Middle frontal gyrus (tissue), 1 donor: ENCODE data around the gene MICALL1.

Experiments
- DNase-seq: peaks from one replicate; pipeline ENCODE4 v3.0.0-alpha.2; 2015; ENCODE audit warnings: low spot score; ENCODE audit errors: extremely low spot score

Gene MICALL1

GRCh38 chr22:37982938-37983859 is 77.1 kb downstream of the MICALL1 start:
- DNase-seq: no peak

DNA sequence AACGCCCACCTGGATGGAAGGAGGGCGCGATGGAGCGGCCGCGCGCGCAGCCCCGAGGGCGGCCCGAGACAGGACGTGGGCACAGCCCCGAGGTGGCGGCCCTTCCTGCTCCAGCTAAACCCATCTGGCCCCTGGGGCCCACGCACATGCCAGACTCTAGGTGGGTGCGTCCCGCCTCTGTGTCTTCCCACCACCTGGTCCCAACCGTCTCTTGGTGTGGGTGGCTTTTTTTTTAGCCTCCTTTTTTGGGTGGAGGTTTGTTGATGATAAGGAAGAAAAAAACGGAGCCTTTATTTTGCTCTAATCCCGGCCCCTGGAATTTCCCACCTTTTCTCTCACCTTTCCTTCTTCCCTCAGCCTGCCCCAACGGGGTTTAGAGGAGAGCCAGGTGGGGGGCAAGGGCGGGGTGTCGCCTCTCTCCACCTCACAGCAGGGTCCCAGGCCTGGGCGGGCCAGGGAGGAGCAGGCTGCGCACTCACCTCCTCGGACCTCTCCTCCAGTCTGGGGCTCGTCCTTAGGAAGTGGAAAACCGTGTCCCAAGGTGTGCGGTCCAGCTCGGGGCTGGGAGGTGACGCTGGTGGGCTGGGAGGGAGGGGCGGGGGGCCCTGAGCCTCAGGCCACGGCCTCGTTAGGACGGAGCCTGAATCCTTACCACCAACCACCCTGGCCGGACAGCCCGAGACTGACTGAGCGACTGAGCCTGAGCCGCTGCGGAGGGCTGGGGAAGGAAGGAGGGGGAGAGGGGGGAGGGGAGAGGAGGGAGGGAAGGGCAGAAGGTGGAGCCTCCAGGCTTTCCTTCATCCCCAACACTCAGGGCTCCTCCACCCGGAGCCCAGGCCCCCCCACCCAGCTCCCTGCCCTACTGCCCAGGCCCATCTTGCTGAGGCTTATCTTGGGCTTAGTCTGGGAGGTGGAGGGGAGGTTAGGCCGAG is 78.0 kb downstream of the MICALL1 start, which contains the start of gene SOX10:
TSS of gene SOX10 (minus strand) at position 696 of the 932 bp plus-strand sequence. CDS start 771 bp downstream, outside the sequence.
- no peak for DNase-seq

DNA sequence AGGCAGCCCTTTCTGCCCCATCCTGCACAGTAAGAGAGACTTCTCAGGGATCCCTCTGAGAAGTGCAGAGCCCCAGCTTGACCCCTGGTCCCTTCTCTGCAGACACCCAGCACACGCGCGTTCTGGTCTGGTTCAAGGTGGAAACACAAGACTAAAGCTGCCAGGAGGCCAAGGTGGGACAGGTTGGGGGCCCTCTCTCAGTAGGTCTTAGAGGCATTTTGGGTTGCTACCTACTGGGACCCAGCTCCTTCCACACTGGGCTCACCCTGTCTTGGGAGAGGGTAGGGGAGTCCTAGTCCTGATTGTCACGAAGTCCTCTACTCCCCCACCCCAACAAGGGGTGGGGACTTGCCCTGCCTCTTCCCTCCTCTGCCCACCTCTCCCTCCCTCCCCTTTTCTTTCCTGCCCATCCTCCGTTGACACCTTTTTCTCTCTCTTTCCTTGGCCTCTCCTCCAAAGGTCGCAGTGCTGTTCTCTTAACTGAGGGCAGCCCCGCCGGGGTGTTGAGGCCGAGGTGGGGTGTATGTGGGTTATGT is 79.0 kb downstream of the MICALL1 start:
- no peak for DNase-seq

- DNase-seq: no peak
Measured at GRCh38 chr22:37985751-37986281, 79.7 kb downstream of the MICALL1 start.

DNA sequence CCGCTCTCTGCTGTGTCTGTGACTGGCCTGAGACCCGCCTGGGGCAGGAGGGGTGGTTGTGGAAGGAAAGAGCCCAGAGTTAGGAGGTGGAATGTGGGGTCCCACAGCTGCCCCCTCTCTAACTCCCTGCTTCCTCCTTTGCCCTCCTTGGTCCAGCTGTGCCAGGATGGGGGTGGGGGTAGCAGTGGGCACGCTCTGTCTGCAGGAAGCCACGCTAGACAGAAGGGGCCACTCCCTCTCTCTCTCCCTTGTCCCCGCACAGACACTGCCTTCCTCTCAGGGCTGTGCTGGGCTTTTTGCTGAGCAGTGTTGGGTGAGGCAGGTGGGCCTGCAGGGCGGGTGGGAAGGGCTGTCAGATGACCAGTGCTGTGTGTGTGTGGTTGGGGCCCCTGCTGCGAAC is 80.3 kb downstream of the MICALL1 start:
- no peak for DNase-seq

GRCh38 chr22:37989146-37990045 is 83.3 kb downstream of the MICALL1 start:
- no peak for DNase-seq

GRCh38 chr22:37990301-37990700 is 84.2 kb downstream of the MICALL1 start:
- no peak for DNase-seq

- DNase-seq: no peak
Measured at GRCh38 chr22:37990862-37991261, 84.8 kb downstream of the MICALL1 start.

DNA sequence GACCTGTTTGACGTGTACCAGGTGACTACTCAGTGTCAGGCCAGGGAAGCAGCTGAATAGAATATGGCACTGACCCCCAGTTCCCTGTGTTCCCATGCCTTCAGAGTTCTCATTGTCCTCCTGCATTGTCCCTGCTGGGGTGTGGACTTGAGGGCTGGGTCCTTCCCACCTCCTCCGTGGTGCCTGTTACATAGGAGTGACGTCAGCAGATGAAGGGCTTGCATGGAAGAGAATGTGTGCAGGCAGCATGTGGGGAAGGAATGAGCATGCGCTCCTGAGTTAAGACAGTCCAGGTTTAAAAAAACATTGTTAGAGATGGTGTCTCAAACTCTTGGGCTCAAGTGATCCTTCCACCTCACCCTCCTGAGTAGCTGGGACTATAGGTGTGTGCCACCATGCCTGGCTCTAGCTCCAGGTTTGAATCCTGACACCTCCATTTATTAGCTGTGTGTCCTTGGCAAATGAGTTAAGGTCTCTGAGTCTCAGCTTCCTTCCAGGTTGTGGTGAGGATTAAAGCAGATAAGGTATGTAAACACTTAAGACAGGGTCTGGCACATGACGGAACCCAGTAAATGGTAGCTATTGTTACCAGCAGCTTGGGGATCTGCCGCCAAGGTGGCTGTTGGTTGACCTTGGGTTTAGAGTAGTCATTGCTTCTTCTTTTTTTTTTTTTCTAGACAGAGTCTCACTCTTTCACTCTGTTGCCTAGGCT is 85.8 kb downstream of the MICALL1 start:
- DNase-seq: no peak
